ENCODE measurements around the gene TLE4. TPM values are rescaled to one million over a fixed set of nuclear protein-coding genes. Genes with fewer than 3 reads are reported as not detected.
A peak's percentile ranks its signal among the peaks of the same experiment; 100 is the strongest.

The TLE4 gene
- total RNA-seq, 3 donors from 2014 or later, result 13.4 to 18.9 (median 14.1) TPM

- DNase-seq (no peak), ATAC-seq (peak in 1 of 2 donors; percentile 43)
- Mint-ChIP-seq H3K27me3 (ENCODE audit: low read depth) (no peaks in the 10 kb centered on the region), H3K36me3 (ENCODE audit: insufficient read depth) (peaks cover 10% of the 10 kb centered on the region), H3K4me3 (no peak overlapping the region), H3K4me1 (ENCODE audit: low read depth) (peaks cover 50% of the 10 kb centered on the region), H3K9me3 (no peaks in the 10 kb centered on the region)
Measured at GRCh38 chr9:79698967-79699366, 127.2 kb downstream of the TLE4 start.

DNA sequence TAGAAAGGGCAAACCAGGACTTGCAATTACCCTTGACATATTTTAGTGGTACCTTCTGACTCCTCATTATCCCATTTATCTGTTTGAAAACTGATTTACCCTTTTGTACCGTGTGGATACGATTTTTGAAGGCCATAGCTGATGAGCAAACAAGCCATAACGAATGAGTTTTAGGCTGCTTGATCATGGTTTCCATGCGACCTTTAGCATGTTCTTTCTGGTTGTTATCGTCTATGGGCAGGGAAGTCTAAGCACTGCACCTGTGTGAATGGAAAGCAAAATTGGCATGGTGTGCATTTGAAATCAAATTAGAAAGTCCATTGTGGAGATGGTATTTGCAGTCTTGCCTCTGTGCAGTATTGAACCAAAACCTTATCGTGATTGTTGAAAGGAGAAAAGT lies 127.7 kb downstream of the TLE4 start:
- ATAC-seq (no peak), DNase-seq (no peak)
- H3K4me1 Mint-ChIP-seq (ENCODE audit: low read depth), result peaks cover 44% of the 10 kb centered on the region
- H3K27me3 Mint-ChIP-seq (ENCODE audit: low read depth), result no peaks in the 10 kb centered on the region
- no peak overlapping the region for H3K4me3 Mint-ChIP-seq
- H3K9me3 Mint-ChIP-seq, result no peaks in the 10 kb centered on the region
- peaks cover 11% of the 10 kb centered on the region for H3K36me3 Mint-ChIP-seq (ENCODE audit: insufficient read depth)

DNA sequence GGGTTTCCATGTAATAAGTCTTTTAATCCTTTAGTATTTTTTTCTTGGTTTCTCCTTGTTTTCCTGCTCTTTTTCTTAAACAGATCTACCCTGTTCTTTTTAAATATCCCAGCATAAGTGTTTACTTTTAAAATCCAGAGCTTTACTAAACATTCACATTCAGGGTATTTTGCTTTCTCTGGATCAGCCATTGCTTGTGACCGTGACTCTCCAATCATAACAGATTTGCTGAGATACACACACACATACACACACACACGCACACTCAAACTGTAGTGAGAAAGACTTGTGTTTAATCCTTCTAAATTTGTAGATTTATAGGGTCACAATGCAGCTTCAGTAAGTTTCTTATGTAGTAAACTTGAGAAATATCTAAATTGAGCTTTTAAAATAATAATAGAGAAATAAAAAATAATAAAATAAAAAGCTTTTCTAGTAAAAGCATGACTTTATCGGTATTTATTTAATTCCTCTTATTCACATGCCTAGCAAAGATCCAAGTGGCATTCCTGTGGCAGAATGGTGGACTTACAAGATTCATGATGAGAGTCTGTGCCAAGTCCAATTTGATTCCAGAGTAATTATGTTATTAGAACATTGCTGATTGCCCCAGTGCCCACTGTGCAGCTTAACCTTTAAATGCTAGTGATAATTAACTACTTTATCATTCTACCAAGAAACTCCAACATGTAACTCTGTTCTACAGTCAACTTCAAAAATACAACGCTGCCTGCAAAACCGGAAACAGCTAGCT lies 129.0 kb downstream of the TLE4 start:
- H3K9me3 Mint-ChIP-seq, result no peaks in the 10 kb centered on the region
- DNase-seq (no peak), ATAC-seq (no peak)
- no peak overlapping the region for H3K4me3 Mint-ChIP-seq
- peaks cover 23% of the 10 kb centered on the region for H3K36me3 Mint-ChIP-seq (ENCODE audit: insufficient read depth)
- H3K27me3 Mint-ChIP-seq (ENCODE audit: low read depth), result no peaks in the 10 kb centered on the region
- H3K4me1 Mint-ChIP-seq (ENCODE audit: low read depth), result peaks cover 31% of the 10 kb centered on the region

DNA sequence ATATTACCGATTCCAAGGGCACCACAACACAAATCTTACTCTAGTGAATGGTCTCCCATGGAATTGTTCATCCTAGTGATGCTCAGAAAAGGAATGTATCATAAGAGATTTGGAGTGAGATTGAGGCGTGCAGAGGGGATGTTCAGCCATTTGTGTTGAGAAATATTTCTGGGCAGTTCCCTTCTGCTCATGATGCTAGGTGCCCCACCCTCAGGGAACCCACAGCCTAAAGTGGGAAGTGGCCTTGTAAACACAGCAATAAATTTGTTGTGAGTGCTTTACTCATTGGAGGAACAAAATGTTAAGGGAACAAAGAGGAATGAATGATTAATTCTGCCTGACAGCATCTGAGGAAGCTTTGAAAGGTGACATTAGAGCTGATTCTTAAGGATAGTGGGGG lies 129.9 kb downstream of the TLE4 start:
- Mint-ChIP-seq H3K9me3 (no peaks in the 10 kb centered on the region), H3K36me3 (ENCODE audit: insufficient read depth) (peaks cover 28% of the 10 kb centered on the region), H3K27me3 (ENCODE audit: low read depth) (no peaks in the 10 kb centered on the region), H3K4me3 (no peak overlapping the region), H3K4me1 (ENCODE audit: low read depth) (peaks cover 25% of the 10 kb centered on the region)
- DNase-seq (no peak), ATAC-seq (no peak)

- Mint-ChIP-seq H3K27me3 (ENCODE audit: low read depth) (no peaks in the 10 kb centered on the region), H3K4me3 (no peak overlapping the region), H3K4me1 (ENCODE audit: low read depth) (no peaks in the 10 kb centered on the region), H3K9me3 (no peaks in the 10 kb centered on the region), H3K36me3 (ENCODE audit: insufficient read depth) (peaks cover 47% of the 10 kb centered on the region)
- DNase-seq (no peak), ATAC-seq (no peak)
Measured at GRCh38 chr9:79705704-79706103, 133.9 kb downstream of the TLE4 start.

DNA sequence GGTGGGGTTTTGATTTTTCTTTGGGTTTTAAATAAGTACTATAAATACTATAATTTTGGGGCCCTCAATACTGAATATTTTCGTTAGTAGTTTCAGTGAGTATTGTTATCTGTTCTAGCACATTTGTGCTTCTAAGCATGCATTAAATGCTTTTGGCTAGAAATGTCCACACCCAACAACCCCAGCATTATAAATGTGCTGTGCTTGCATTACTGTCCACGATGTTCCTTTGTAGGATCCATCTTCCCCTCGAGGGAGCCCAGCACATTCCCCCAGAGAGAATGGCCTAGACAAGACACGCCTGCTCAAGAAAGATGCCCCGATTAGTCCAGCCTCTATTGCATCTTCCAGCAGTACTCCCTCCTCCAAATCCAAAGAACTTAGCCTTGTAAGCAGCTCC lies 134.7 kb downstream of the TLE4 start:
- no peaks in the 10 kb centered on the region for H3K9me3 Mint-ChIP-seq
- ATAC-seq (no peak), DNase-seq (no peak)
- H3K27me3 Mint-ChIP-seq (ENCODE audit: low read depth), result no peaks in the 10 kb centered on the region
- H3K4me3 Mint-ChIP-seq, result no peak overlapping the region
- H3K36me3 Mint-ChIP-seq (ENCODE audit: insufficient read depth), result peaks cover 54% of the 10 kb centered on the region
- H3K4me1 Mint-ChIP-seq (ENCODE audit: low read depth), result no peaks in the 10 kb centered on the region

GRCh38 chr9:79707589-79707988 lies 135.8 kb downstream of the TLE4 start:
- H3K4me3 Mint-ChIP-seq, result no peak overlapping the region
- no peaks in the 10 kb centered on the region for H3K4me1 Mint-ChIP-seq (ENCODE audit: low read depth)
- no peak for ATAC-seq
- peaks cover 55% of the 10 kb centered on the region for H3K36me3 Mint-ChIP-seq (ENCODE audit: insufficient read depth)
- DNase-seq, result no peak
- no peaks in the 10 kb centered on the region for H3K27me3 Mint-ChIP-seq (ENCODE audit: low read depth)
- no peaks in the 10 kb centered on the region for H3K9me3 Mint-ChIP-seq

DNA sequence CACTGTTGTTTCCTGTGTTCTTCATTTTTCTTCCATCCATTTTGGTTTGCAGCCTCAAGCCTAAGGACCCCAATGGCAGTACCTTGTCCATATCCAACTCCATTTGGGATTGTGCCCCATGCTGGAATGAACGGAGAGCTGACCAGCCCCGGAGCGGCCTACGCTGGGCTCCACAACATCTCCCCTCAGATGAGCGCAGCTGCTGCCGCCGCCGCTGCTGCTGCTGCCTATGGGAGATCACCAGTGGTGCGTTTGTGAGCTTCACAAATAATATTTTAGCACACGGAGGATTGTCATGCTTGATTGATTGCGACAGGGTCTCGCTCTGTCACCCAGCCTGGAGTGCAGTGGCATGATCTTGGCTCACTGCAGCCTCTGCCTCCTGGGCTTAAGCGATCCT lies 136.8 kb downstream of the TLE4 start:
- Mint-ChIP-seq H3K4me3 (no peak overlapping the region), H3K9me3 (no peaks in the 10 kb centered on the region), H3K36me3 (ENCODE audit: insufficient read depth) (peaks cover 57% of the 10 kb centered on the region), H3K27me3 (ENCODE audit: low read depth) (no peaks in the 10 kb centered on the region), H3K4me1 (ENCODE audit: low read depth) (no peaks in the 10 kb centered on the region)
- no peak for ATAC-seq
- DNase-seq, result no peak

DNA sequence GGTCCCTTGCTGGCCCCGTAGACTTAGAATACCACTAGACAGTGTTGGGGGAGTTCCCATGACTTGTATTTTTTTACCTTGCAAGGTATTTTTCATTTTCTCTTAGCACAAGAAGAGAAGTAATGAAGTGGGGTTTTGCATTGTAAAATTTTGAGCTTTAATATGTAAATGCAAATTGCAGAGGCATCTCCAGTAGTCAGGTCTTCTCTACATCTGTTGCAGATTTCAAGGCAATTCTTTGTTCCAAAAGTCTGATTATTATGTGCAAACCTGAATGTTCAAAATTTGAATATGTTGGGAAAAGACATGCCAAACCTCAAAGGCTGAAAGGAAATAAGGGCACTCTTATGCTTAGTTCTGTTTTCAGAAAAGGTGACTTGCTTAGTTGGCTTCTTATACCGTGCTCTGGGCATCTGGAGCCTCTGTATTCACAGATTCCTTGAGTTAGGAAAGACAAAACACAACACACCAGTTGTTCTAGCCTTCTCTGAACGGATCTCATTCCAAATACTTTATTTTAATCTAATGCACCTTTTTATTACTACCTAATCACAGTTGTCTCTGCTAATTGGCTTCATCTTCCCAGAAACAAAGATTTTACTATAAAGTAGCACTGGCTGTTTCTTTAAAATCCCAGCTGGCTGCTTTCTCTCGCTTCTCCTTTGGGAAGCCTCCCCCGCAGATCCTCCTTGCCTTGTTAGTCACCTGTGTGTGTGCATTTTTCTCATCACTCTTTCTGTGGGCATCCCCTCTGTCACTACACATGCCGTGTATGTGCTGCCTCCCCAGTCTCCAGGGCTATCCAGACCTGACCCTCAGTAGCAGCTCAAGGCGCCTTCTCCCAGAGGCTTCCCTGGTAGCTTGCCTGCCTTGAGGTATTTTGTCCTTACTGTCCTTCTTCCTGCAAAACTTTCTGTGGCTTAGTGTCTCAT lies 138.2 kb downstream of the TLE4 start:
- peaks cover 2% of the 10 kb centered on the region for H3K4me1 Mint-ChIP-seq (ENCODE audit: low read depth)
- H3K27me3 Mint-ChIP-seq (ENCODE audit: low read depth), result no peaks in the 10 kb centered on the region
- peaks cover 58% of the 10 kb centered on the region for H3K36me3 Mint-ChIP-seq (ENCODE audit: insufficient read depth)
- no peaks in the 10 kb centered on the region for H3K9me3 Mint-ChIP-seq
- ATAC-seq, result no peak
- DNase-seq, result no peak
- no peak overlapping the region for H3K4me3 Mint-ChIP-seq

GRCh38 chr9:79711874-79712273 lies 140.1 kb downstream of the TLE4 start:
- no peaks in the 10 kb centered on the region for H3K9me3 Mint-ChIP-seq
- no peak overlapping the region for H3K4me3 Mint-ChIP-seq
- H3K27me3 Mint-ChIP-seq (ENCODE audit: low read depth), result no peaks in the 10 kb centered on the region
- DNase-seq (no peak), ATAC-seq (no peak)
- peaks cover 43% of the 10 kb centered on the region for H3K36me3 Mint-ChIP-seq (ENCODE audit: insufficient read depth)
- H3K4me1 Mint-ChIP-seq (ENCODE audit: low read depth), result peaks cover 2% of the 10 kb centered on the region

GRCh38 chr9:79719021-79719420 lies 147.3 kb downstream of the TLE4 start:
- DNase-seq, result no peak
- Mint-ChIP-seq H3K36me3 (ENCODE audit: insufficient read depth) (peaks cover 49% of the 10 kb centered on the region), H3K27me3 (ENCODE audit: low read depth) (no peaks in the 10 kb centered on the region), H3K4me1 (ENCODE audit: low read depth) (peaks cover 2% of the 10 kb centered on the region), H3K4me3 (no peak overlapping the region), H3K9me3 (no peaks in the 10 kb centered on the region)
- ATAC-seq, result no peak

- Mint-ChIP-seq H3K27me3 (ENCODE audit: low read depth) (no peaks in the 10 kb centered on the region), H3K36me3 (ENCODE audit: insufficient read depth) (peaks cover 46% of the 10 kb centered on the region), H3K4me1 (ENCODE audit: low read depth) (no peaks in the 10 kb centered on the region), H3K4me3 (no peak overlapping the region), H3K9me3 (no peaks in the 10 kb centered on the region)
- DNase-seq (no peak), ATAC-seq (no peak)
Measured at GRCh38 chr9:79719989-79720388, 148.2 kb downstream of the TLE4 start.

- H3K4me1 Mint-ChIP-seq (ENCODE audit: low read depth), result peaks cover 6% of the 10 kb centered on the region
- peak; percentile 57 to 61 for ATAC-seq
- no peaks in the 10 kb centered on the region for H3K27me3 Mint-ChIP-seq (ENCODE audit: low read depth)
- no peak overlapping the region for H3K4me3 Mint-ChIP-seq
- H3K36me3 Mint-ChIP-seq (ENCODE audit: insufficient read depth), result peaks cover 14% of the 10 kb centered on the region
- DNase-seq, result no peak
- peaks cover 4% of the 10 kb centered on the region for H3K9me3 Mint-ChIP-seq
Measured at GRCh38 chr9:79731171-79731890, 159.6 kb downstream of the TLE4 start.

GRCh38 chr9:79735023-79735779 lies 163.4 kb downstream of the TLE4 start:
- ATAC-seq (no peak), DNase-seq (no peak)
- Mint-ChIP-seq H3K9me3 (peaks cover 4% of the 10 kb centered on the region), H3K4me3 (no peak overlapping the region), H3K27me3 (ENCODE audit: low read depth) (no peaks in the 10 kb centered on the region), H3K36me3 (ENCODE audit: insufficient read depth) (no peaks in the 10 kb centered on the region), H3K4me1 (ENCODE audit: low read depth) (peaks cover 6% of the 10 kb centered on the region)
